ENCODE results near the gene MPDZ. TPM values are rescaled to one million over a fixed set of nuclear protein-coding genes. Genes with fewer than 3 reads are reported as not detected.

Gene MPDZ
- total RNA-seq, 3 donors from 2014 or later (not counting 1 experiment from before 2014, with no cell fraction given): not detected

GRCh38 chr9:13215791-13216554, 63.5 kb downstream of the MPDZ start:
- Mint-ChIP-seq H3K4me1 (no peaks in the 10 kb centered on the region), H3K9me3 (peaks cover 4 to 6% of the 10 kb centered on the region in 2 donors), H3K36me3 (no peaks in the 10 kb centered on the region), H3K27me3 (ENCODE audit: low read depth in 2 of 2) (no peaks in the 10 kb centered on the region), H3K27ac (no peak overlapping the region), H3K4me3 (no peak overlapping the region)
- ATAC-seq (no peak), DNase-seq (no peak)
- intact Hi-C loops (cut with micrococcal nuclease): no loop called here
- Histone ChIP-seq H3K9me3 (ENCODE audit: control insufficient read depth, insufficient read depth, low read length) (no peaks in the 10 kb centered on the region), H3K27me3 (ENCODE audit: control insufficient read depth, insufficient read depth, low read length) (no peaks in the 10 kb centered on the region), H3K27ac (ENCODE audit: low read length) (no peak overlapping the region), H3K4me3 (ENCODE audit: low read length) (no peak overlapping the region), H3K36me3 (ENCODE audit: control insufficient read depth, insufficient read depth, low read length) (no peaks in the 10 kb centered on the region), H3K4me1 (ENCODE audit: control insufficient read depth, insufficient read depth, low read length) (no peaks in the 10 kb centered on the region)
- 87% methylated on average over 4 of the region's 5 CpGs for WGBS (ENCODE audit: insufficient coverage)
- no peak for TF ChIP-seq CTCF (IDR thresholded peaks at IDR 0.05)

- no peaks in the 10 kb centered on the region for H3K27me3 Mint-ChIP-seq (ENCODE audit: low read depth in 2 of 2)
- H3K9me3 Mint-ChIP-seq: peaks cover 4 to 9% of the 10 kb centered on the region in 2 donors
- TF ChIP-seq CTCF (IDR thresholded peaks at IDR 0.05): no peak
- DNase-seq (no peak), ATAC-seq (no peak)
- H3K27ac Mint-ChIP-seq: no peak overlapping the region
- no peaks in the 10 kb centered on the region for H3K36me3 Mint-ChIP-seq
- Histone ChIP-seq H3K27ac (ENCODE audit: low read length) (no peak overlapping the region), H3K27me3 (ENCODE audit: control insufficient read depth, insufficient read depth, low read length) (no peaks in the 10 kb centered on the region), H3K4me3 (ENCODE audit: low read length) (no peak overlapping the region), H3K9me3 (ENCODE audit: control insufficient read depth, insufficient read depth, low read length) (no peaks in the 10 kb centered on the region), H3K36me3 (ENCODE audit: control insufficient read depth, insufficient read depth, low read length) (no peaks in the 10 kb centered on the region), H3K4me1 (ENCODE audit: control insufficient read depth, insufficient read depth, low read length) (no peaks in the 10 kb centered on the region)
- H3K4me3 Mint-ChIP-seq: no peak overlapping the region
- WGBS (ENCODE audit: insufficient coverage): no CpG with 5 or more reads among the region's 2 CpGs
- H3K4me1 Mint-ChIP-seq: no peaks in the 10 kb centered on the region
- intact Hi-C loops (cut with micrococcal nuclease): no loop called here
Measured at GRCh38 chr9:13213998-13214397, 65.5 kb downstream of the MPDZ start.

GRCh38 chr9:13213337-13213736, 66.2 kb downstream of the MPDZ start:
- WGBS (ENCODE audit: insufficient coverage): no CpG with 5 or more reads among the region's 1 CpG
- Mint-ChIP-seq H3K36me3 (no peaks in the 10 kb centered on the region), H3K4me3 (no peak overlapping the region), H3K9me3 (peaks cover 5 to 9% of the 10 kb centered on the region in 2 donors), H3K4me1 (no peaks in the 10 kb centered on the region), H3K27ac (no peak overlapping the region), H3K27me3 (ENCODE audit: low read depth in 2 of 2) (no peaks in the 10 kb centered on the region)
- Histone ChIP-seq H3K9me3 (ENCODE audit: control insufficient read depth, insufficient read depth, low read length) (no peaks in the 10 kb centered on the region), H3K36me3 (ENCODE audit: control insufficient read depth, insufficient read depth, low read length) (no peaks in the 10 kb centered on the region), H3K27ac (ENCODE audit: low read length) (no peak overlapping the region), H3K4me1 (ENCODE audit: control insufficient read depth, insufficient read depth, low read length) (no peaks in the 10 kb centered on the region), H3K27me3 (ENCODE audit: control insufficient read depth, insufficient read depth, low read length) (no peaks in the 10 kb centered on the region), H3K4me3 (ENCODE audit: low read length) (no peak overlapping the region)
- ATAC-seq (no peak), DNase-seq (no peak)
- intact Hi-C loops (cut with micrococcal nuclease): no loop called here
- no peak for TF ChIP-seq CTCF (IDR thresholded peaks at IDR 0.05)

GRCh38 chr9:13210306-13210705, 69.2 kb downstream of the MPDZ start:
- Mint-ChIP-seq H3K27me3 (ENCODE audit: low read depth in 2 of 2) (no peaks in the 10 kb centered on the region), H3K4me3 (no peak overlapping the region), H3K4me1 (no peaks in the 10 kb centered on the region), H3K9me3 (peaks cover 7 to 18% of the 10 kb centered on the region in 2 donors), H3K36me3 (no peaks in the 10 kb centered on the region), H3K27ac (no peak overlapping the region)
- WGBS (ENCODE audit: insufficient coverage): no CpG with 5 or more reads among the region's 1 CpG
- ATAC-seq: no peak
- H3K36me3 ChIP-seq (ENCODE audit: control insufficient read depth, insufficient read depth, low read length): no peaks in the 10 kb centered on the region
- no peaks in the 10 kb centered on the region for H3K9me3 ChIP-seq (ENCODE audit: control insufficient read depth, insufficient read depth, low read length)
- no peak overlapping the region for H3K4me3 ChIP-seq (ENCODE audit: low read length)
- intact Hi-C loops (cut with micrococcal nuclease): no loop called here
- H3K27me3 ChIP-seq (ENCODE audit: control insufficient read depth, insufficient read depth, low read length): no peaks in the 10 kb centered on the region
- no peaks in the 10 kb centered on the region for H3K4me1 ChIP-seq (ENCODE audit: control insufficient read depth, insufficient read depth, low read length)
- no peak for TF ChIP-seq CTCF (IDR thresholded peaks at IDR 0.05)
- no peak overlapping the region for H3K27ac ChIP-seq (ENCODE audit: low read length)
- DNase-seq: no peak

All from natural killer cell (primary cell).